GM12873 (cell line): ENCODE measurements around the gene TBC1D7.

ENCODE experiments used
- TF ChIP-seq, protein P1 (sequence below): IDR thresholded peaks from 2 replicates; pipeline ENCODE4 v1.5.1; 2012; ENCODE audit warnings: low read depth, mild to moderate bottlenecking, moderate library complexity, low read length, control low read depth; ENCODE audit not compliant: insufficient read depth; ENCODE audit errors: missing control alignments

Gene TBC1D7

DNA sequence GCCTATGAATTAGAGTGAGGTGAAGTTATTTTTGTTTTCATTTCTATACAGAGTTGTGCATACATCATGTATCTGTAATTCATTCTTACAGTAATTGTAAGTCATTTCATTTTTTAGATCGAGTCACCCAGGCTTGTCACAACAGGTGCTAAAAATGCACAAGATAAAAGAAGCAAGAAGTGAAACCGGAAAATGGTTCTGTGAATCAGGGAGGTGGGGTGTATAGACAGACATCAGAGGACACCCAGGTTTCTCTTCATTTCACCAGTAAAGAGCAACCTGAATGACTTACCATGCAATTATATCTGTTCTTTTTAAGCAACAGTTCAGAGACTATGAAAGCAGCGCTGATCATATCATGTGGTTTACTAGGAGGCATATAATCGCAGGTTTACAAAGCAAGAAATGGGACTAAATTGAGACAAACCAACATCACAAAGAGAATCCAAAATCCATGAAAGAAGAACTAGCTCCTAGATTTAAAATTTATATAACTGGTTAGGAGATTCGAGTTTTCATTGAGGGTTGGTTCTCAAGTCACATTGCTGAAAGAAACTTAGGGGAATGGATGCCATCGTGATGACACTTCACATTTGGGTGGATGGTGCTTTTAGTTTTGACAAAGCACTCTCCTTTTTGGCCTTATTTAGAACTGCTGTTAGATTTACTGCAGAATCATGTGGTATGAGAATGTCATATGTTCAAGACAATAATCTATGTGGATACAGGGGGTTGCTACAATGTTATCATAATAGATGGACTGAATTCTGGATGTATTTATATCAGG lies 27.9 kb upstream of the TBC1D7 start:
- TF ChIP-seq, protein P1, sequence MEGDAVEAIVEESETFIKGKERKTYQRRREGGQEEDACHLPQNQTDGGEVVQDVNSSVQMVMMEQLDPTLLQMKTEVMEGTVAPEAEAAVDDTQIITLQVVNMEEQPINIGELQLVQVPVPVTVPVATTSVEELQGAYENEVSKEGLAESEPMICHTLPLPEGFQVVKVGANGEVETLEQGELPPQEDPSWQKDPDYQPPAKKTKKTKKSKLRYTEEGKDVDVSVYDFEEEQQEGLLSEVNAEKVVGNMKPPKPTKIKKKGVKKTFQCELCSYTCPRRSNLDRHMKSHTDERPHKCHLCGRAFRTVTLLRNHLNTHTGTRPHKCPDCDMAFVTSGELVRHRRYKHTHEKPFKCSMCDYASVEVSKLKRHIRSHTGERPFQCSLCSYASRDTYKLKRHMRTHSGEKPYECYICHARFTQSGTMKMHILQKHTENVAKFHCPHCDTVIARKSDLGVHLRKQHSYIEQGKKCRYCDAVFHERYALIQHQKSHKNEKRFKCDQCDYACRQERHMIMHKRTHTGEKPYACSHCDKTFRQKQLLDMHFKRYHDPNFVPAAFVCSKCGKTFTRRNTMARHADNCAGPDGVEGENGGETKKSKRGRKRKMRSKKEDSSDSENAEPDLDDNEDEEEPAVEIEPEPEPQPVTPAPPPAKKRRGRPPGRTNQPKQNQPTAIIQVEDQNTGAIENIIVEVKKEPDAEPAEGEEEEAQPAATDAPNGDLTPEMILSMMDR: no peak

DNA sequence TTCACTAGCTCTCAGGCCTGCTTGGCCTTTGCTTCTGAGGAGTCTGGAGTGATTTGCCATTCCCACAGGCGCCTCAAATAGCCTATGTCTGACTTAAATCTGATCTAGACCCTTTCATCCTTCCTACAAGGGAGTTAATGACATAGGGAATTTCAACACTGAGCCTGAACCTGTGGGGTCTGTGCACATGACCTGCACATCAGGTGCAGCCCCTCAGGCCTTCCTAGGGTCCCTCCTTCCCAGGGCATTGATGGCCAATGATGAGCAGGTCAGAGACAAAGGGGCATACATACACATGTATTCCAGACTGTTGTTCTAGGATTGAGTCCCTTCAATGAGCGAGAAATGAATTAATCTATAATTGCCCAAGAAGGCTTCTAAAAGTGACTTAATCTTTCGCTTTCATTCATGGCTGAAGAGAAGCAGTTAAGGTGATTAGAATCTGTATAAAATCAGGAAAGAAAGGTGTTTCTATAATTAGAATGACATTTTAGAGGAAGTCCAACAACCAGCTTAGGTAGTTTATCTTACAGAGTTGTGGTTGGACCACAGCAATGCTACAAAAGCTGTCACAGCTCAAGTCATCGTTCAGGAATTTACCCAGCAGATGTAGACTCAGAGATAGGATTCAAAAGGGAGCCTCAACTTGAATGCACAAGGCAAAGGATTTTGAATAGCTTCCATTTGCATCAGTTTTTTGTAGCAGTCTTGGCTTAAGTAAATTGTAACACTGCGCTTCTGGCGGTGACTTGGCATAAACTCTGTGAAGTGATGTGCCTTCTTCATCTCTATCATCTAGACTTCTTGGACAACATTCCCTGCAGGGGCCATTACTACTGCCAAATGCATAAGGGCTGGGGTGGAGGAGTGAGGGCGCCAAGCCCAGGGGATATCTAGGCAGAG lies 27.0 kb upstream of the TBC1D7 start:
- TF ChIP-seq, protein P1: no peak

DNA sequence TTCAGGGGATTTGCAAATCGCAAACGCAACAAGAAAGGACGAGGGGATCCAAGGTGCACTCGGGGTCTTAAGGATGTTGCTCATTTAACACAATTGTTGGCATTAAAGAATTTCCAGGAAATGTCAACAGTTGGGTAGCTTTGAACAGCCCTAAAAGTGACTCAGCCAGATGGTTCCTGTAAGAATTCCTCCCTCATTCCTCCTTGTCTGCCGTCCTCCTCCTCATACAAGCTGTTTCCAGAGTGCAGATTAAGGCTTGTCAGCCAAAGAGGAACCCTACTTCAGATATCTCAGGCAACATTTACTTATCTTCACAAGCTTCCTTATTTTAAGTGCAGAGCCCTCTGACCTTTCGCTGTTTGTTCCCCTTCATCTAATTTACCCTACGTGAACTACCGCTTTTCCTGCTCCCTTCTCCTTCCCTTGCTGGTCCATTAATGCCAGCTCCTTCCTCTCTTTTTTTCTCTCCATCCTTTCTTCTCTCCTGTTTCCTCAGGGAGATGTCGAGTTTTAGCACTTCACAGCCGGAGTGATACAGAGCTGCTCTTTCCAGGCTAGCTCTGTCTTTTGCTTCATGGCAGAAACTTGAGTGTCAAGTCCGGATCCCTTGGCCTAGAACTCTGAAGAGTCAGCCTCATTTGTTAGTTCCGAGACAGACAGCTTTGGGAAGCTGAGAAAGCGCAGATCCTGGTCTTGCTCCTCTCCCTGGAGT lies 26.1 kb upstream of the TBC1D7 start:
- TF ChIP-seq, protein P1: no peak

DNA sequence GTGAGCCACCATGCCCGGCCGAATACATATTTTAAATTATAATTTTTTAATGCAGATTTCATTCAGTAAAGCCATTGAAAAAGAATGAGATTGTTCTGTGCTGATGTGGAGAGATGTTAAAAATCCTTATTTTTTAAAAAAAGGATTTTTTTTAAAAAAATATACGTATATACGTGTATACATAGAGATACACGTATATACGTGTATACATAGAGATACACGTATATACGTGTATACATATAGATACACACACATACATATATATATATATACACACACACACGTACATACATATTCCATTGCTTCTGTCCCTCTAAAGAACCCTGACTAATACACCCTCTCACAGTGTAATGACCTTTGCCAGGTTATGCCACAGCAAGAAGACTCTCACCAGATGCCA lies 23.8 kb upstream of the TBC1D7 start:
- TF ChIP-seq, protein P1: no peak

DNA sequence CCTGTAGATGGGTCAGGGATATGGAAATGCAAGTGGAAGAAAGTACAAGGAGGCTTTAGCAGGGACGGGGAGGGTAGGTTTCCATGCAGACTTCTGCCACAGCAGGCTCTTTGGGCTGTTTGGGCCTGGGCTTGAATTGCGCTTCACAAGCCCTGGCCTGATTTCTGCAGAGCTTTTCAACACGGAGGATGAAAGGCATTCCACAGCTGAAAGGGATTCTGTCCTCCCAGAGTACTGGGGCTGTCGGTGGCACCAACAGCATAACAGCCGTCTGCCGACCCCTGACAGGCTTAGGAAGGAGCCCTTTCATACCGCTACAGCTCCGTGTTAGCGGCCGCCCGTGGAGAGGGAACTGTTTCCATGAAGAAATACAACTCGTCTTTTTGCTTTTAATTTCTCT lies 22.9 kb upstream of the TBC1D7 start:
- TF ChIP-seq, protein P1: no peak

DNA sequence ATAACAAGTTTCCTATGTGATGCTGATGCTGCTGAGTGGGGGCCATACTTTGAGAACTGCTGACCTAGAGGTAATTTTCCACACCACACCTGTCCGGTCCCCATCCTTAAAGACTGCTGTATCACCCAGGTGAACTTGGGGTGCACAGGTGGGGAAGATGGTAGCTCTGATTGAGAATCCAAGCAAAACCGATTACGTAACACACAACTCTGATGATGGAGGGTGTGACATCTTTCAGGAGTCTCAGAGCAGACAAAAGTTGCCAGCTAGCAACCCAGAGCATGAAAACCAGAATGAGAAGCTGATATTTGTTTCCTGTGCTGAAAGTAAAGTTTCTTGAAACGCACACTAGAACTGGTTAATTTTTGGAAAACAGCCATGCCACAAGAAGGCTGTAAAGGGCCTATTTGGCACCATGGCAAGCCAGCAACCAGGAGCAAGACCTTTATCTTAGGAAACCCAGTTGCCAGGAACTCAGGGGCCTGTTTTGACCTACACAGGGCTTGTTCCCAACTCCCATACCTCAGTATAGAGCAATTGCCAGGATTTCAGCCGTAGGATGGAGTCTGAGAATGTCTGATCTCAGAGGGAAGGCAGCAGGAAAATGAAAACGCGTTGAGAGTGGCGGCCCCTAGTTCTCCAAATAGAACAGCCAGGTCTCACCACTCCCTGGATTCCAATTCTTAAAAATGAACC lies 21.6 kb upstream of the TBC1D7 start:
- TF ChIP-seq, protein P1: no peak
